Measurements from ENCODE around the gene AFAP1L1. TPM values are rescaled to one million over a fixed set of nuclear protein-coding genes. Genes with fewer than 3 reads are reported as not detected.

The AFAP1L1 gene
- total RNA-seq, 1 donor from 2014 or later = not detected

GRCh38 chr5:149324641-149325040, 53.0 kb downstream of the AFAP1L1 start:
- ChIA-PET CTCF (no interaction called here), POLR2A (no interaction called here)
- DNase-seq (no peak), ATAC-seq (ENCODE audit: low read depth) (no peak)
- no peaks in the 10 kb centered on the region for H3K36me3 Mint-ChIP-seq (ENCODE audit: low read depth)
- no peak overlapping the region for H3K4me3 Mint-ChIP-seq
- no peaks in the 10 kb centered on the region for H3K9me3 Mint-ChIP-seq
- no peaks in the 10 kb centered on the region for H3K27me3 Mint-ChIP-seq
- H3K4me1 Mint-ChIP-seq = no peaks in the 10 kb centered on the region
- no peak for TF ChIP-seq CTCF (IDR thresholded peaks at IDR 0.05)
- H3K27ac Mint-ChIP-seq = no peak overlapping the region
- intact Hi-C loops (cut with micrococcal nuclease) = no loop called here

GRCh38 chr5:149325166-149325735, 53.6 kb downstream of the AFAP1L1 start:
- no peaks in the 10 kb centered on the region for H3K4me1 Mint-ChIP-seq
- H3K9me3 Mint-ChIP-seq = no peaks in the 10 kb centered on the region
- H3K27me3 Mint-ChIP-seq = no peaks in the 10 kb centered on the region
- CTCF ChIA-PET = no interaction called here
- intact Hi-C loops (cut with micrococcal nuclease) = no loop called here
- POLR2A ChIA-PET = no interaction called here
- ATAC-seq (ENCODE audit: low read depth) (no peak), DNase-seq (no peak)
- H3K27ac Mint-ChIP-seq = no peak overlapping the region
- H3K36me3 Mint-ChIP-seq (ENCODE audit: low read depth) = no peaks in the 10 kb centered on the region
- TF ChIP-seq CTCF (IDR thresholded peaks at IDR 0.05) = no peak
- H3K4me3 Mint-ChIP-seq = no peak overlapping the region

- no peak overlapping the region for H3K27ac Mint-ChIP-seq
- no peaks in the 10 kb centered on the region for H3K4me1 Mint-ChIP-seq
- TF ChIP-seq CTCF (IDR thresholded peaks at IDR 0.05) = no peak
- ChIA-PET POLR2A (no interaction called here), CTCF (no interaction called here)
- H3K27me3 Mint-ChIP-seq = no peaks in the 10 kb centered on the region
- no peak overlapping the region for H3K4me3 Mint-ChIP-seq
- intact Hi-C loops (cut with micrococcal nuclease) = no loop called here
- DNase-seq = no peak
- H3K9me3 Mint-ChIP-seq = no peaks in the 10 kb centered on the region
- H3K36me3 Mint-ChIP-seq (ENCODE audit: low read depth) = no peaks in the 10 kb centered on the region
- no peak for ATAC-seq (ENCODE audit: low read depth)
Measured at GRCh38 chr5:149325894-149326293, 54.2 kb downstream of the AFAP1L1 start.

GRCh38 chr5:149326611-149327010, 55.0 kb downstream of the AFAP1L1 start:
- DNase-seq (no peak), ATAC-seq (ENCODE audit: low read depth) (no peak)
- H3K4me1 Mint-ChIP-seq = no peaks in the 10 kb centered on the region
- H3K36me3 Mint-ChIP-seq (ENCODE audit: low read depth) = no peaks in the 10 kb centered on the region
- no peak overlapping the region for H3K4me3 Mint-ChIP-seq
- POLR2A ChIA-PET = no interaction called here
- no peaks in the 10 kb centered on the region for H3K27me3 Mint-ChIP-seq
- H3K9me3 Mint-ChIP-seq = no peaks in the 10 kb centered on the region
- no peak overlapping the region for H3K27ac Mint-ChIP-seq
- intact Hi-C loops (cut with micrococcal nuclease) = no loop called here
- TF ChIP-seq CTCF (IDR thresholded peaks at IDR 0.05) = no peak
- CTCF ChIA-PET = no interaction called here

- intact Hi-C loops (cut with micrococcal nuclease) = no loop called here
- TF ChIP-seq CTCF (IDR thresholded peaks at IDR 0.05) = no peak
- Mint-ChIP-seq H3K9me3 (no peaks in the 10 kb centered on the region), H3K4me1 (no peaks in the 10 kb centered on the region), H3K4me3 (no peak overlapping the region), H3K27me3 (no peaks in the 10 kb centered on the region), H3K27ac (no peak overlapping the region), H3K36me3 (ENCODE audit: low read depth) (no peaks in the 10 kb centered on the region)
- CTCF ChIA-PET = no interaction called here
- ATAC-seq (ENCODE audit: low read depth) (no peak), DNase-seq (no peak)
- POLR2A ChIA-PET = no interaction called here
Measured at GRCh38 chr5:149328177-149328576, 56.5 kb downstream of the AFAP1L1 start.
